Activated naive CD8-positive, alpha-beta T cell (primary cell): Measurements from ENCODE around the gene NEXMIF.
"Not testable (repeated sequence)": the region's sequence is repeated elsewhere in the genome, so short reads cannot be mapped to it uniquely, and the experiment has no call there.

Experiments used
- H3K27ac Mint-ChIP-seq: one replicate; pipeline ENCODE4 v1.8.0; 2021; ENCODE audit warnings: mixed read lengths
- H3K27me3 Mint-ChIP-seq: one replicate; pipeline ENCODE4 v1.8.0; 2021; ENCODE audit warnings: mixed read lengths
- H3K36me3 Mint-ChIP-seq: one replicate; pipeline ENCODE4 v1.8.0; 2021; ENCODE audit warnings: mixed read lengths
- H3K4me1 Mint-ChIP-seq: one replicate; pipeline ENCODE4 v1.8.0; 2021; ENCODE audit warnings: low read depth, mixed read lengths
- H3K4me3 Mint-ChIP-seq: one replicate; pipeline ENCODE4 v1.8.0; 2021; ENCODE audit warnings: mild to moderate bottlenecking, mixed read lengths
- H3K9me3 Mint-ChIP-seq: one replicate; pipeline ENCODE4 v1.8.0; 2021; ENCODE audit warnings: low read depth, mixed read lengths

The NEXMIF gene

GRCh38 chrX:74865725-74866124 is 59.5 kb downstream of the NEXMIF start:
- Mint-ChIP-seq H3K27ac (no peak overlapping the region), H3K9me3 (peaks cover 6% of the 10 kb centered on the region), H3K4me3 (no peak overlapping the region), H3K36me3 (peaks cover 7% of the 10 kb centered on the region), H3K27me3 (no peaks in the 10 kb centered on the region), H3K4me1 (no peaks in the 10 kb centered on the region)

- H3K4me1 Mint-ChIP-seq = no peaks in the 10 kb centered on the region
- H3K27me3 Mint-ChIP-seq = no peaks in the 10 kb centered on the region
- H3K36me3 Mint-ChIP-seq = peaks cover 10% of the 10 kb centered on the region
- peaks cover 10% of the 10 kb centered on the region for H3K9me3 Mint-ChIP-seq
- H3K27ac Mint-ChIP-seq = no peak overlapping the region
- no peak overlapping the region for H3K4me3 Mint-ChIP-seq
Observed at GRCh38 chrX:74853255-74853654, 72.0 kb downstream of the NEXMIF start.

GRCh38 chrX:74835566-74835965 is 89.7 kb downstream of the NEXMIF start:
- no peaks in the 10 kb centered on the region for H3K27me3 Mint-ChIP-seq
- H3K27ac Mint-ChIP-seq = no peak overlapping the region
- no peak overlapping the region for H3K4me3 Mint-ChIP-seq
- peaks cover 3% of the 10 kb centered on the region for H3K36me3 Mint-ChIP-seq
- H3K4me1 Mint-ChIP-seq = no peaks in the 10 kb centered on the region
- H3K9me3 Mint-ChIP-seq = no peaks in the 10 kb centered on the region

- H3K4me3 Mint-ChIP-seq, H3K27ac Mint-ChIP-seq, H3K27me3 Mint-ChIP-seq, H3K4me1 Mint-ChIP-seq, H3K9me3 Mint-ChIP-seq, H3K36me3 Mint-ChIP-seq: not testable (repeated sequence)
Observed at GRCh38 chrX:74819797-74820196, 105.5 kb downstream of the NEXMIF start.

- Mint-ChIP-seq H3K36me3 (no peaks in the 10 kb centered on the region), H3K4me1 (no peaks in the 10 kb centered on the region), H3K4me3 (no peak overlapping the region), H3K9me3 (no peaks in the 10 kb centered on the region), H3K27ac (no peak overlapping the region), H3K27me3 (no peaks in the 10 kb centered on the region)
Observed at GRCh38 chrX:74814681-74815080, 110.6 kb downstream of the NEXMIF start.

GRCh38 chrX:74804574-74804973 is 120.7 kb downstream of the NEXMIF start:
- Mint-ChIP-seq H3K4me1 (no peaks in the 10 kb centered on the region), H3K27me3 (no peaks in the 10 kb centered on the region), H3K27ac (no peak overlapping the region), H3K4me3 (no peak overlapping the region), H3K36me3 (peaks cover 2% of the 10 kb centered on the region), H3K9me3 (no peaks in the 10 kb centered on the region)

- H3K36me3 Mint-ChIP-seq = peaks cover 9% of the 10 kb centered on the region
- H3K27ac Mint-ChIP-seq = no peak overlapping the region
- no peak overlapping the region for H3K4me3 Mint-ChIP-seq
- H3K27me3 Mint-ChIP-seq = no peaks in the 10 kb centered on the region
- H3K4me1 Mint-ChIP-seq = no peaks in the 10 kb centered on the region
- no peaks in the 10 kb centered on the region for H3K9me3 Mint-ChIP-seq
Observed at GRCh38 chrX:74800062-74800461, 125.2 kb downstream of the NEXMIF start.

GRCh38 chrX:74797338-74797887 is 127.8 kb downstream of the NEXMIF start:
- no peak overlapping the region for H3K4me3 Mint-ChIP-seq
- H3K4me1 Mint-ChIP-seq = no peaks in the 10 kb centered on the region
- no peak overlapping the region for H3K27ac Mint-ChIP-seq
- peaks cover 9% of the 10 kb centered on the region for H3K36me3 Mint-ChIP-seq
- H3K27me3 Mint-ChIP-seq = no peaks in the 10 kb centered on the region
- H3K9me3 Mint-ChIP-seq = no peaks in the 10 kb centered on the region

GRCh38 chrX:74788545-74789086 is 136.6 kb downstream of the NEXMIF start:
- no peaks in the 10 kb centered on the region for H3K9me3 Mint-ChIP-seq
- no peaks in the 10 kb centered on the region for H3K27me3 Mint-ChIP-seq
- H3K4me1 Mint-ChIP-seq = no peaks in the 10 kb centered on the region
- no peak overlapping the region for H3K27ac Mint-ChIP-seq
- no peaks in the 10 kb centered on the region for H3K36me3 Mint-ChIP-seq
- H3K4me3 Mint-ChIP-seq = no peak overlapping the region

GRCh38 chrX:74784629-74785028 is 140.6 kb downstream of the NEXMIF start:
- H3K27ac Mint-ChIP-seq = no peak overlapping the region
- no peaks in the 10 kb centered on the region for H3K4me1 Mint-ChIP-seq
- H3K27me3 Mint-ChIP-seq = no peaks in the 10 kb centered on the region
- no peaks in the 10 kb centered on the region for H3K9me3 Mint-ChIP-seq
- no peak overlapping the region for H3K4me3 Mint-ChIP-seq
- H3K36me3 Mint-ChIP-seq = no peaks in the 10 kb centered on the region

GRCh38 chrX:74781507-74782034 is 143.7 kb downstream of the NEXMIF start:
- H3K4me1 Mint-ChIP-seq = no peaks in the 10 kb centered on the region
- H3K27ac Mint-ChIP-seq = no peak overlapping the region
- no peaks in the 10 kb centered on the region for H3K27me3 Mint-ChIP-seq
- H3K36me3 Mint-ChIP-seq = no peaks in the 10 kb centered on the region
- no peak overlapping the region for H3K4me3 Mint-ChIP-seq
- no peaks in the 10 kb centered on the region for H3K9me3 Mint-ChIP-seq

GRCh38 chrX:74779175-74779574 is 146.1 kb downstream of the NEXMIF start:
- Mint-ChIP-seq H3K27ac (no peak overlapping the region), H3K27me3 (no peaks in the 10 kb centered on the region), H3K4me1 (no peaks in the 10 kb centered on the region)

GRCh38 chrX:74774988-74775387 is 150.3 kb downstream of the NEXMIF start:
- Mint-ChIP-seq H3K4me3 (no peak overlapping the region), H3K4me1 (no peaks in the 10 kb centered on the region), H3K27me3 (no peaks in the 10 kb centered on the region), H3K27ac (no peak overlapping the region), H3K36me3 (no peaks in the 10 kb centered on the region), H3K9me3 (no peaks in the 10 kb centered on the region)

More at GRCh38 chrX:74779175-74779574, 146.1 kb downstream of the NEXMIF start:
- H3K9me3 Mint-ChIP-seq = no peaks in the 10 kb centered on the region
- H3K36me3 Mint-ChIP-seq = no peaks in the 10 kb centered on the region
- H3K4me3 Mint-ChIP-seq = no peak overlapping the region

GRCh38 chrX:74736450-74736849 is 188.8 kb downstream of the NEXMIF start:
- Mint-ChIP-seq H3K27ac (no peak overlapping the region), H3K9me3 (no peaks in the 10 kb centered on the region), H3K36me3 (no peaks in the 10 kb centered on the region), H3K4me1 (no peaks in the 10 kb centered on the region), H3K4me3 (no peak overlapping the region), H3K27me3 (no peaks in the 10 kb centered on the region)

- H3K4me1 Mint-ChIP-seq = no peaks in the 10 kb centered on the region
- H3K36me3 Mint-ChIP-seq = no peaks in the 10 kb centered on the region
- H3K9me3 Mint-ChIP-seq = no peaks in the 10 kb centered on the region
Observed at GRCh38 chrX:74705269-74705668, 220.0 kb downstream of the NEXMIF start.

GRCh38 chrX:74701343-74701742 is 223.9 kb downstream of the NEXMIF start:
- not testable (repeated sequence) for H3K36me3 Mint-ChIP-seq, H3K27ac Mint-ChIP-seq, H3K4me1 Mint-ChIP-seq, H3K4me3 Mint-ChIP-seq, H3K27me3 Mint-ChIP-seq, H3K9me3 Mint-ChIP-seq

More at GRCh38 chrX:74705269-74705668, 220.0 kb downstream of the NEXMIF start:
- H3K4me3 Mint-ChIP-seq = no peak overlapping the region
- H3K27me3 Mint-ChIP-seq = no peaks in the 10 kb centered on the region
- no peak overlapping the region for H3K27ac Mint-ChIP-seq
